IMR-90 (cell line): ENCODE data around the gene PEX10. TPM values are rescaled to one million over a fixed set of nuclear protein-coding genes. Genes with fewer than 3 reads are reported as not detected.

Experiments used
- ATAC-seq: fragments of 200-7000 bp; cut with Tn5 transposase; 2 replicates; pipeline ENCODE4 v1.9.1; 2020; ENCODE audit warnings: low read depth, mild to moderate bottlenecking, moderate library complexity
- BruUV-seq: library from RNA; stranded (reverse); fragments of 400-500 nt; replicated peaks from 2 replicates; lab custom pipeline; 2021; lab: Mats Ljungman, UMichigan
- CTCF ChIA-PET: fragments of 300-600 bp; formaldehyde crosslinking; extraction: SDS; loops from one replicate; lab custom pipeline; 2021; ENCODE audit warnings: antibody characterized with exemption; lab: Yijun Ruan, JAX
- POLR2A ChIA-PET: fragments of 300-600 bp; sonication (Branson Sonifier 250); formaldehyde crosslinking; loops from one replicate; lab custom pipeline; 2022; ENCODE audit warnings: antibody characterized with exemption; ENCODE audit not compliant: unreplicated experiment; lab: Charles Lee
- DNase-seq: peaks from one replicate; pipeline ENCODE4 v3.0.0; 2013
- H2AFZ ChIP-seq: replicated peaks from 2 replicates; pipeline ENCODE3; 2013; ENCODE audit warnings: low read length, mild to moderate bottlenecking; ENCODE audit not compliant: poor library complexity
- H2AK5ac ChIP-seq: 2 replicates; pipeline ENCODE4 v1.6.1; 2013; ENCODE audit warnings: low read depth, low read length, inconsistent platforms
- H2AK9ac ChIP-seq: replicated peaks from 2 replicates; pipeline ENCODE3; 2013; ENCODE audit warnings: mild to moderate bottlenecking, low read depth, low read length, moderate library complexity; ENCODE audit not compliant: poor library complexity
- H2BK120ac ChIP-seq: 2 replicates; pipeline ENCODE4 v1.6.1; 2013; ENCODE audit warnings: low read depth, low read length, inconsistent platforms
- H2BK15ac ChIP-seq: 3 replicates; pipeline ENCODE4 v1.6.1; 2013; ENCODE audit warnings: low read depth, low read length, inconsistent platforms
- H2BK20ac ChIP-seq: 2 replicates; pipeline ENCODE4 v1.6.1; 2013; ENCODE audit warnings: low read depth, mild to moderate bottlenecking, inconsistent platforms, low read length, moderate library complexity
- H2BK5ac ChIP-seq: 2 replicates; pipeline ENCODE4 v1.6.1; 2013; ENCODE audit warnings: mild to moderate bottlenecking, low read depth, low read length, inconsistent platforms; ENCODE audit not compliant: poor library complexity, severe bottlenecking
- H3K14ac ChIP-seq: replicated peaks from 2 replicates; pipeline ENCODE4 v1.6.1; 2013; ENCODE audit warnings: low read depth, low read length, inconsistent platforms
- H3K18ac ChIP-seq: 2 replicates; pipeline ENCODE4 v1.6.1; 2013; ENCODE audit warnings: low read depth, low read length, control low read depth
- H3K23ac ChIP-seq: 2 replicates; pipeline ENCODE4 v1.6.1; 2013; ENCODE audit warnings: low read depth, low read length, inconsistent platforms
- H3K27ac ChIP-seq: 2 replicates; pipeline ENCODE4 v1.5.1; 2013; ENCODE audit warnings: mild to moderate bottlenecking, control low read depth, low read length; ENCODE audit not compliant: insufficient read depth
- H3K27me3 ChIP-seq: 2 replicates; pipeline ENCODE4 v1.6.1; 2013; ENCODE audit warnings: low read length; ENCODE audit not compliant: control insufficient read depth, insufficient read depth
- H3K36me3 ChIP-seq: 2 replicates; pipeline ENCODE4 v1.6.1; 2013; ENCODE audit warnings: low read length, mixed read lengths; ENCODE audit not compliant: control insufficient read depth, insufficient read depth
- H3K4ac ChIP-seq: 2 replicates; pipeline ENCODE4 v1.6.1; 2013; ENCODE audit warnings: low read depth, low read length, inconsistent platforms
- H3K4me1 ChIP-seq: 2 replicates; pipeline ENCODE4 v1.6.1; 2013; ENCODE audit warnings: low read length, mixed read lengths; ENCODE audit not compliant: control insufficient read depth, insufficient read depth
- H3K4me2 ChIP-seq: 2 replicates; pipeline ENCODE4 v1.6.1; 2013; ENCODE audit warnings: low read depth, mild to moderate bottlenecking, control low read depth, low read length, moderate library complexity
- H3K4me3 ChIP-seq: 2 replicates; pipeline ENCODE4 v1.5.1; 2013; ENCODE audit warnings: low read depth, mild to moderate bottlenecking, control low read depth, low read length, moderate library complexity; ENCODE audit not compliant: insufficient read depth
- H3K56ac ChIP-seq: 2 replicates; pipeline ENCODE4 v1.6.1; 2013; ENCODE audit warnings: low read length, inconsistent platforms; ENCODE audit not compliant: insufficient read depth; ENCODE audit errors: extremely low read depth
- H3K79me1 ChIP-seq, 2 experiments: 2 replicates each; pipeline ENCODE4 v1.6.1; 2013; ENCODE audit warnings: low read length in 2 of 2, inconsistent platforms in 1 of 2, low read depth in 1 of 2
- H3K9ac ChIP-seq: 2 replicates; pipeline ENCODE4 v1.6.1; 2013; ENCODE audit warnings: low read depth, low read length, control low read depth
- H3K9me1 ChIP-seq: 2 replicates; pipeline ENCODE4 v1.6.1; 2013; ENCODE audit warnings: low read length, inconsistent platforms; ENCODE audit not compliant: insufficient read depth
- H3K9me3 ChIP-seq: 2 replicates; pipeline ENCODE4 v1.6.1; 2013; ENCODE audit warnings: low read length; ENCODE audit not compliant: control insufficient read depth, insufficient read depth
- H4K20me1 ChIP-seq: 2 replicates; pipeline ENCODE4 v1.6.1; 2013; ENCODE audit warnings: low read length, inconsistent platforms; ENCODE audit not compliant: insufficient read depth
- H4K5ac ChIP-seq: 2 replicates; pipeline ENCODE4 v1.6.1; 2013; ENCODE audit warnings: mild to moderate bottlenecking, low read depth, low read length, control low read depth
- H4K8ac ChIP-seq, 2 experiments: 2 replicates each; pipeline ENCODE4 v1.6.1; 2013; ENCODE audit warnings: low read depth in 2 of 2, low read length in 2 of 2, control low read depth in 1 of 2, inconsistent platforms in 1 of 2
- H4K91ac ChIP-seq: 2 replicates; pipeline ENCODE4 v1.6.1; 2013; ENCODE audit warnings: low read depth, low read length, inconsistent platforms; ENCODE audit not compliant: insufficient read depth
- BHLHE40 ChIP-seq: fragments of 150-350 bp; IDR thresholded peaks from 2 replicates; pipeline ENCODE4 v1.6.1; 2016; ENCODE audit warnings: mild to moderate bottlenecking, low read depth, low read length
- CEBPB ChIP-seq: IDR thresholded peaks from 2 replicates; pipeline ENCODE4 v1.6.1; 2012; ENCODE audit warnings: low read depth, low read length, improper control_type of control experiment
- CTCF ChIP-seq: conservative IDR thresholded peaks from 2 replicates; pipeline ENCODE4 v1.5.1; 2012; ENCODE audit warnings: mild to moderate bottlenecking, low read depth, low read length, improper control_type of control experiment
- FOS ChIP-seq: fragments of 150-350 bp; IDR thresholded peaks from 2 replicates; pipeline ENCODE4 v1.6.1; 2016; ENCODE audit warnings: low read depth, low read length
- MAZ ChIP-seq: IDR thresholded peaks from 2 replicates; pipeline ENCODE4 v1.6.1; 2012; ENCODE audit warnings: low read depth, mild to moderate bottlenecking, low read length, improper control_type of control experiment, moderate library complexity, borderline replicate concordance
- MXI1 ChIP-seq: IDR thresholded peaks from 2 replicates; pipeline ENCODE4 v1.6.1; 2012; ENCODE audit warnings: low read depth, mild to moderate bottlenecking, low read length, moderate library complexity, borderline replicate concordance
- NFE2L2 ChIP-seq: fragments of 150-350 bp; IDR thresholded peaks from 2 replicates; pipeline ENCODE4 v1.6.1; 2016; ENCODE audit warnings: low read depth, mild to moderate bottlenecking, low read length
- POLR2A ChIP-seq: IDR thresholded peaks from 2 replicates; pipeline ENCODE4 v1.6.1; 2012; ENCODE audit warnings: mild to moderate bottlenecking, low read depth, low read length
- RAD21 ChIP-seq: IDR thresholded peaks from 2 replicates; pipeline ENCODE4 v1.6.1; 2012; ENCODE audit warnings: low read length, improper control_type of control experiment
- RCOR1 ChIP-seq: IDR thresholded peaks from 2 replicates; pipeline ENCODE4 v1.6.1; 2012; ENCODE audit warnings: mild to moderate bottlenecking, low read length, improper control_type of control experiment; ENCODE audit not compliant: insufficient replicate concordance
- RFX5 ChIP-seq: IDR thresholded peaks from 2 replicates; pipeline ENCODE4 v1.8.0; 2012; ENCODE audit warnings: low read depth, mild to moderate bottlenecking, low read length, moderate library complexity
- SMC3 ChIP-seq: fragments of 150-350 bp; IDR thresholded peaks from 2 replicates; pipeline ENCODE4 v1.6.1; 2016; ENCODE audit warnings: low read depth, mild to moderate bottlenecking, antibody characterized with exemption, low read length, moderate library complexity
- WGBS, 2 experiments: methylation state at CpG; one replicate each; pipeline versions ENCODE4 v1.1.5 to v1.1.7; 2013; ENCODE audit warnings: missing lambda C conversion rate in 2 of 2; ENCODE audit not compliant: insufficient read length in 1 of 2; ENCODE audit errors: extremely low coverage in 2 of 2; 5-methylcytosine and 5-hydroxymethylcytosine counted together
- dilution Hi-C: fragments of 300-500 bp; cut with HindIII; formaldehyde crosslinking; loops from one replicate; pipeline ENCODE4 v1.14.3; 2018; ENCODE audit warnings: low sequenced_read_pairs; ENCODE audit not compliant: unreplicated experiment
- in situ Hi-C: fragments of 300-500 bp; cut with MboI; formaldehyde crosslinking; loops from 3 replicates; pipeline ENCODE4 v1.14.3; 2019; ENCODE audit warnings: low sequenced_read_pairs, inconsistent platforms, mixed read lengths
- intact Hi-C: fragments of 100-400 bp; cut with micrococcal nuclease; formaldehyde crosslinking; loops from 2 replicates; pipeline ENCODE4 v1.10.0; 2022
- polyA plus RNA-seq, 3 experiments: library from polyadenylated mRNA; depleted of rRNA; stranded (reverse); fragments of >200 nt; gene quantifications; 2 replicates each; pipeline ENCODE4 v1.2.3, GENCODE V29; 2012; ENCODE audit warnings: low replicate concordance in 1 of 3
- total RNA-seq: library from RNA; depleted of rRNA; stranded (reverse); fragments of >200 nt; gene quantifications from 2 replicates; pipeline ENCODE4 v1.2.3, GENCODE V29; 2012
- TF ChIP-seq, protein P1 (sequence below): fragments of 150-350 bp; IDR thresholded peaks from 2 replicates; pipeline ENCODE4 v1.6.1; 2016; ENCODE audit warnings: low read depth, mild to moderate bottlenecking, low read length, moderate library complexity, borderline replicate concordance

PEX10 gene
- total and polyA plus RNA-seq, 2 of the 4 experiments (the other 2 are of a cell fraction): 16.9 to 19.7 TPM

DNA sequence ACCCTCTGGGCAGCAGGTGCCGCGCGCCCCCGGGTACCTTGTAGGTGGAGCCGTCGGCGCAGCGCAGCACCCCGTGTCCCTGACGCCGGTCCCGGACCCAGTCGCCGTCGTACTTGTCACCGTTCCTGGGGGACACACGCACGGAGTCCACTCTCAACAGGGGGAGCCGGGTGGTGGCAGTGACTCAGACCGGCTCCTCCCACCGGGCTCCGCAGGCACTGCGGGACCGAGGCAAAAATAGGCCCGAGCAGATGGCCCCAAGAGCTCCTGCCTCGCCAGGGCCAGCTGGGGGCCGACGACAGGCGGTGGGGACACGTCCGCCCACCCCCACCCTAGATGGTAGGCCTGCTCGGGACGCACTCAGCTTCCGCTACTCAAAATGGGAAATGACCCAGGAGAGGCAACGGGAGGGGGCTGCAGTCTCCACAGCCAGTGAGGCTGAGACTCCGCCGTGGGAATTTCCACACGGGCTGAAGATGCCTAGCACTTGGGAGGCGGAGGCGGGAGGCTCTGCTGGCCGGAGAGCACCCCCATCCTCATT is 27.4 kb downstream of the PEX10 start:
- H2BK15ac ChIP-seq: no peak overlapping the region
- peaks cover 2% of the 10 kb centered on the region; the same call in 1 of the 2 replicates for H3K9me1 ChIP-seq
- no peaks in the 10 kb centered on the region for H3K4me1 ChIP-seq
- H3K18ac ChIP-seq: no peak overlapping the region
- ATAC-seq (no peak), DNase-seq (no peak)
- no peaks in the 10 kb centered on the region for H4K20me1 ChIP-seq
- H2BK5ac ChIP-seq: no peak overlapping the region
- H3K9me3 ChIP-seq: no peaks in the 10 kb centered on the region
- no peak for TF ChIP-seq RAD21
- TF ChIP-seq, protein P1, sequence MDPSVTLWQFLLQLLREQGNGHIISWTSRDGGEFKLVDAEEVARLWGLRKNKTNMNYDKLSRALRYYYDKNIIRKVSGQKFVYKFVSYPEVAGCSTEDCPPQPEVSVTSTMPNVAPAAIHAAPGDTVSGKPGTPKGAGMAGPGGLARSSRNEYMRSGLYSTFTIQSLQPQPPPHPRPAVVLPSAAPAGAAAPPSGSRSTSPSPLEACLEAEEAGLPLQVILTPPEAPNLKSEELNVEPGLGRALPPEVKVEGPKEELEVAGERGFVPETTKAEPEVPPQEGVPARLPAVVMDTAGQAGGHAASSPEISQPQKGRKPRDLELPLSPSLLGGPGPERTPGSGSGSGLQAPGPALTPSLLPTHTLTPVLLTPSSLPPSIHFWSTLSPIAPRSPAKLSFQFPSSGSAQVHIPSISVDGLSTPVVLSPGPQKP: no peak
- no peak for TF ChIP-seq BHLHE40
- TF ChIP-seq NFE2L2: no peak
- TF ChIP-seq POLR2A: no peak
- TF ChIP-seq MAZ: no peak
- no peak for TF ChIP-seq SMC3
- TF ChIP-seq RCOR1: no peak
- TF ChIP-seq MXI1: no peak
- TF ChIP-seq RFX5: no peak
- TF ChIP-seq CEBPB: no peak
- TF ChIP-seq FOS: no peak
- no peak for TF ChIP-seq CTCF
- no peak overlapping the region for H3K27ac ChIP-seq
- no peak overlapping the region for H3K14ac ChIP-seq
- intact Hi-C loops: loop anchor here (5.0 kb wide), 1 partner anchor 73 kb away; no protein-coding TSS in a partner anchor
- no peak overlapping the region for H3K23ac ChIP-seq
- 86% methylated on average over 17 of the region's 41 CpGs; no CpG with 5 or more reads in 1 of the 2 experiments for WGBS, 2 experiments
- H3K4me3 ChIP-seq: no peak overlapping the region
- no peak overlapping the region for H2BK120ac ChIP-seq
- no peak overlapping the region for H4K91ac ChIP-seq
- H3K9ac ChIP-seq: no peak overlapping the region
- H4K8ac ChIP-seq: no peak overlapping the region
- BruUV-seq: no TSS peak
- H3K27me3 ChIP-seq: no peaks in the 10 kb centered on the region
- peaks cover 0 to 7% of the 10 kb centered on the region in 2 experiments; a peak in 3 of 4 replicates for H3K79me1 ChIP-seq
- no peak overlapping the region for H4K5ac ChIP-seq
- in situ Hi-C loops: no loop called here
- H3K4ac ChIP-seq: no peak overlapping the region
- H3K4me2 ChIP-seq: no peak overlapping the region
- dilution Hi-C loops: no loop called here
- no peak overlapping the region for H2AK5ac ChIP-seq
- no peak overlapping the region for H3K56ac ChIP-seq
- CTCF ChIA-PET: interaction anchor here (0.5 kb wide), 1 partner anchor 17 kb away, joined by 3 read pairs; no protein-coding TSS in a partner anchor
- H3K36me3 ChIP-seq: 0 out of 2 replicates have a peak, but pooled peaks cover 2% of the 10 kb centered on the region
- H2BK20ac ChIP-seq: no peak overlapping the region
- no peak overlapping the region for H2AFZ ChIP-seq
- H2AK9ac ChIP-seq: no peak overlapping the region
- POLR2A ChIA-PET: no interaction called here
